ENCODE results near the gene PRSS27.

- TF ChIP-seq CTCF (IDR thresholded peaks at IDR 0.05) (no peak), POLR2A (IDR thresholded peaks at IDR 0.05) (no peak)
These were observed 4.5 kb downstream of the PRSS27 start for GRCh38 chr16:2715519-2715918.

Data from Peyer's patch (tissue), 4 donors.